Measurements from ENCODE around the gene SLC46A3. TPM values are rescaled to one million over a fixed set of nuclear protein-coding genes. Genes with fewer than 3 reads are reported as not detected.

Gene SLC46A3
- total RNA-seq (2013; cell fraction: nucleolus; rRNA removed) = 11.1 and 11.3 TPM in 2 replicates
- total RNA-seq (2014; rRNA removed) (10.6 and 10.7 TPM in 2 replicates), total RNA-seq (2014; rRNA removed; fragmentation: Illumina TruSeq; extraction: Trizol) (7.3 and 8.2 TPM in 2 replicates), total RNA-seq (2021) (8.3 and 9.5 TPM in 2 replicates), polyA plus RNA-seq (2011; rRNA removed) (15.6 and 17.5 TPM in 2 replicates), polyA plus RNA-seq (2014; fragmentation: Illumina TruSeq; extraction: Trizol) (9.3 and 14.0 TPM in 2 replicates), polyA plus RNA-seq (2014; fragmentation: Nextera tagmentation; extraction: Ambion mirVana) (1 to 10 TPM; 2.9 to 3.8 TPM), polyA plus RNA-seq (2014; rRNA removed) (9.8 TPM in 2 replicates), polyA plus RNA-seq (2016; fragmentation: Nextera tagmentation; extraction: Ambion mirVana) (10 to 100 TPM in 1 of 2 experiments, 1 to 10 TPM in 1; 9.3 to 12.0 TPM), polyA minus RNA-seq (2011; rRNA and poly(A)+ RNA removed) (7.3 and 11.3 TPM in 2 replicates), Bru-seq, nascent RNA (percentile 60 among the genes with signal in this experiment), BruChase-seq, experiment 1, labeled RNA remaining after a 6-hour chase (percentile 56 among the genes with signal in this experiment), BruChase-seq, experiment 2, labeled RNA remaining after a 2-hour chase (percentile 60 among the genes with signal in this experiment)
- 4.6 TPM for polyA plus RNA-seq (2011; ENCODE audit: low read depth)
- 7.1 and 8.1 TPM in 2 replicates for polyA plus RNA-seq (2011; cell fraction: cytosol; rRNA removed)
- polyA plus RNA-seq (2011; cell fraction: nucleus; rRNA removed) = 11.6 and 12.3 TPM in 2 replicates
- polyA plus RNA-seq (2012) = 6.8 and 7.2 TPM in 2 replicates
- polyA minus RNA-seq (2011; cell fraction: cytosol; rRNA and poly(A)+ RNA removed) = 2.7 TPM in 2 replicates
- 5.6 and 8.9 TPM in 2 replicates for polyA minus RNA-seq (2011; cell fraction: nucleus; rRNA and poly(A)+ RNA removed)
- long read RNA-seq, experiment 1, partial matches to known transcripts = 0 of 5 reads
- long read RNA-seq, experiment 1, other reads (novel, unspliced or antisense) = 1 of 5 reads
- long read RNA-seq, experiment 2, transcript SLC46A3-201 (6 exons, 3,173 nt) = major isoform, 10 of 19 reads
- long read RNA-seq, experiment 2, partial matches to known transcripts = 4 of 19 reads
- long read RNA-seq, experiment 2, other reads (novel, unspliced or antisense) = 5 of 19 reads

- ChIA-PET SMC1A (ENCODE audit: uncharacterized antibody, unreplicated experiment) (interaction anchor here (1.3 to 1.6 kb wide), 3 partner anchors 9 to 57 kb away, joined by 3 to 6 read pairs (median 3); no protein-coding TSS in a partner anchor), CTCF (interaction anchor here (0.8 to 1.7 kb wide), 3 partner anchors 14 to 142 kb away, joined by 3 to 4 read pairs (median 3); no protein-coding TSS in a partner anchor), POLR2A (interaction anchor here (0.6 kb wide), 1 partner anchor 135 kb away, joined by 3 read pairs; no protein-coding TSS in a partner anchor), RAD21 (ENCODE audit: unreplicated experiment) (interaction anchor here (0.9 to 1.1 kb wide), 4 partner anchors 57 to 81 kb away, joined by 3 to 4 read pairs (median 4); partner anchors contain the start of gene POMP)
- H3K79me2 ChIP-seq (ENCODE audit: control insufficient read depth, insufficient read depth, low read length) = no peaks in the 10 kb centered on the region
- no TSS peak for BruUV-seq (replicated peaks)
- FAIRE-seq (peak; percentile 95), ATAC-seq (peak; percentile 99), DNase-seq (ENCODE audit: low read depth, low spot score) (peak; percentile 88)
- H3K4me1 ChIP-seq (ENCODE audit: control insufficient read depth, insufficient read depth, low read length) = no peaks in the 10 kb centered on the region
- intact Hi-C loops (cut with micrococcal nuclease; ENCODE audit: unreplicated experiment) = no loop called here
- no peaks in the 10 kb centered on the region for H4K20me1 ChIP-seq (ENCODE audit: control insufficient read depth, insufficient read depth)
- peak within 1 kb of the TSS; percentile 95 for H2AFZ ChIP-seq (ENCODE audit: control insufficient read depth, low read depth, low read length)
- peak within 1 kb of the TSS; percentile 76 for H3K9ac ChIP-seq (ENCODE audit: control insufficient read depth, insufficient read depth, low read length)
- 1% methylated on average over 71 of the region's 78 CpGs for WGBS (ENCODE audit: insufficient coverage, insufficient replicate concordance, low lambda C conversion rate, missing lambda C conversion rate)
- no peaks in the 10 kb centered on the region for H3K27me3 ChIP-seq (replicated peaks in 1 of 2; ENCODE audit: control insufficient read depth in 2 of 2, insufficient read depth in 2 of 2, low read length in 1 of 2)
- in situ Hi-C loops (cut with MboI) = no loop called here
- H3K9me3 ChIP-seq (replicated peaks; ENCODE audit: control insufficient read depth, insufficient read depth, low read length) = no peaks in the 10 kb centered on the region
- H3K4me2 ChIP-seq (ENCODE audit: control insufficient read depth, insufficient read depth) = peak within 1 kb of the TSS; percentile 86
- H3K4me3 ChIP-seq = peak within 1 kb of the TSS; percentile 72
- H3K36me3 ChIP-seq (ENCODE audit: control insufficient read depth in 2 of 2, insufficient read depth in 2 of 2, low read length in 1 of 2) = no peaks in the 10 kb centered on the region
- peak within 1 kb of the TSS; percentile 57 for H3K27ac ChIP-seq (ENCODE audit: control insufficient read depth, insufficient read depth)
- 0 out of 2 replicates have a peak, but pooled peaks have one; percentile 42 for TF ChIP-seq RCOR1 (conservative IDR thresholded peaks at IDR 0.05; ENCODE audit: low read depth, low read length)
- no peak for TF ChIP-seq REST (IDR thresholded peaks at IDR 0.05; ENCODE audit: low read depth, low read length)
- no peak for TF ChIP-seq KAT2A (conservative IDR thresholded peaks at IDR 0.05; ENCODE audit: control insufficient read depth, low read depth, low read length)
- TF ChIP-seq STAT1 (conservative IDR thresholded peaks at IDR 0.05) = no peak
- peak; percentile 89 for TF ChIP-seq NKRF (conservative IDR thresholded peaks at IDR 0.05)
- TF ChIP-seq CHD4 (IDR thresholded peaks at IDR 0.05) = no peak
- TF ChIP-seq KLF5 (IDR thresholded peaks at IDR 0.05; ENCODE audit: partially characterized antibody) = peak; percentile 38
- TF ChIP-seq SPI1 (IDR thresholded peaks at IDR 0.05; ENCODE audit: borderline replicate concordance, insufficient read depth, low read depth, low read length) = peak; percentile 36; the same call in 1 of the 2 replicates
- no peak for TF ChIP-seq EGR1 (IDR thresholded peaks at IDR 0.05; ENCODE audit: borderline replicate concordance in 1 of 2, low read depth in 2 of 2, low read length in 2 of 2)
- TF ChIP-seq CREB1 (IDR thresholded peaks at IDR 0.05; ENCODE audit: low read depth) = peak; percentile 66; the same call in 1 of the 2 replicates
- TF ChIP-seq HCFC1 (IDR thresholded peaks at IDR 0.05; ENCODE audit: low read length) = no peak
- TF ChIP-seq NFXL1 (IDR thresholded peaks at IDR 0.05; ENCODE audit: borderline replicate concordance) = no peak
Observed at GRCh38 chr13:28718543-28719226, at the start of gene SLC46A3. SLC46A3 (minus strand) TSS chr13:28718970; CDS start chr13:28717998, 972 bp downstream.

All from GM12878 (cell line).